Measurements from ENCODE around the gene ADAMTS13. TPM values are rescaled to one million over a fixed set of nuclear protein-coding genes. Genes with fewer than 3 reads are reported as not detected.

Gene ADAMTS13
- total RNA-seq, 1 donor from 2014 or later = 2.4 TPM

DNA sequence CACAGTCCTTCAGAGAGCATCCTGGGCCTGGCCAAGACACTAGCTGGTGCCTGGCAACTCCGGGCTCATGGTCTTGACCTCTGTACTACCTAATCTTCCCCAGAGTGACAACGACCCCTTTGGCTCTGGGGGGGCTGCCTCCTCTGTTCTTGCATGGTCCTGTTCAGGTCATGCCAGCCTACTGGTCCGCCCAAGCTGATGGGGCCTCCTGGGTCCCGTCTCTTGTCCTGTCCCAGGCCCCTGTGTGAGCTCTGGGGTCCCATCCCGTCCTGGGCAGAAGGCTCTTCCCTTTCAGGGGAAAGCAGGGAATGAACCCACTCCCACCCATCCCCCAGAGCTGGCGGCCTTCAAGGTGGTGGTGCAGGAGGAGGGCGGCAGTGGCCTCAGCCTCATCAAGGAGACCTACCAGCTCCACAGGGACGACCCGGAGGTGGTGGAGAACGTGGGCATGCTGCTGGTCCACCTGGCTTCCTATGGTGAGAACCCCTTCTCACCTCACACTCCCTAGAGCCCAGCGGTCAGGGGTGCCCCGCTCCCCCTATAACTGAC is 17.6 kb upstream of the ADAMTS13 start:
- H3K4me3 ChIP-seq = no peak overlapping the region
- no peak overlapping the region for H3K9ac ChIP-seq
- DNase-seq (ENCODE audit: low spot score) = no peak
- H3K79me2 ChIP-seq (ENCODE audit: low read depth) = no peaks in the 10 kb centered on the region
- no peak overlapping the region for H2AFZ ChIP-seq (replicated peaks)
- Mint-ChIP-seq H3K4me3 (no peak overlapping the region), H3K4me1 (no peaks in the 10 kb centered on the region), H3K9me3 (no peaks in the 10 kb centered on the region), H3K36me3 (peaks cover 11% of the 10 kb centered on the region), H3K27me3 (ENCODE audit: insufficient read depth, low read depth) (no peaks in the 10 kb centered on the region), H3K27ac (no peak overlapping the region)
- H3K9me3 ChIP-seq (ENCODE audit: low read depth) = no peaks in the 10 kb centered on the region
- H3K27me3 ChIP-seq = no peaks in the 10 kb centered on the region
- H3K4me2 ChIP-seq = no peak overlapping the region
- H3F3A ChIP-seq (ENCODE audit: low read depth) = peaks cover 10% of the 10 kb centered on the region
- H3K36me3 ChIP-seq = no peaks in the 10 kb centered on the region
- H3K4me1 ChIP-seq = no peaks in the 10 kb centered on the region
- peaks cover 6% of the 10 kb centered on the region for H4K20me1 ChIP-seq (ENCODE audit: low read depth)
- H3K27ac ChIP-seq = no peak overlapping the region
- TF ChIP-seq, protein P1, sequence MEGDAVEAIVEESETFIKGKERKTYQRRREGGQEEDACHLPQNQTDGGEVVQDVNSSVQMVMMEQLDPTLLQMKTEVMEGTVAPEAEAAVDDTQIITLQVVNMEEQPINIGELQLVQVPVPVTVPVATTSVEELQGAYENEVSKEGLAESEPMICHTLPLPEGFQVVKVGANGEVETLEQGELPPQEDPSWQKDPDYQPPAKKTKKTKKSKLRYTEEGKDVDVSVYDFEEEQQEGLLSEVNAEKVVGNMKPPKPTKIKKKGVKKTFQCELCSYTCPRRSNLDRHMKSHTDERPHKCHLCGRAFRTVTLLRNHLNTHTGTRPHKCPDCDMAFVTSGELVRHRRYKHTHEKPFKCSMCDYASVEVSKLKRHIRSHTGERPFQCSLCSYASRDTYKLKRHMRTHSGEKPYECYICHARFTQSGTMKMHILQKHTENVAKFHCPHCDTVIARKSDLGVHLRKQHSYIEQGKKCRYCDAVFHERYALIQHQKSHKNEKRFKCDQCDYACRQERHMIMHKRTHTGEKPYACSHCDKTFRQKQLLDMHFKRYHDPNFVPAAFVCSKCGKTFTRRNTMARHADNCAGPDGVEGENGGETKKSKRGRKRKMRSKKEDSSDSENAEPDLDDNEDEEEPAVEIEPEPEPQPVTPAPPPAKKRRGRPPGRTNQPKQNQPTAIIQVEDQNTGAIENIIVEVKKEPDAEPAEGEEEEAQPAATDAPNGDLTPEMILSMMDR (IDR thresholded peaks at IDR 0.05) = no peak
- TF ChIP-seq EZH2 (IDR thresholded peaks at IDR 0.05) (no peak), EZH2phosphoT487 (IDR thresholded peaks at IDR 0.05) (no peak)

DNA sequence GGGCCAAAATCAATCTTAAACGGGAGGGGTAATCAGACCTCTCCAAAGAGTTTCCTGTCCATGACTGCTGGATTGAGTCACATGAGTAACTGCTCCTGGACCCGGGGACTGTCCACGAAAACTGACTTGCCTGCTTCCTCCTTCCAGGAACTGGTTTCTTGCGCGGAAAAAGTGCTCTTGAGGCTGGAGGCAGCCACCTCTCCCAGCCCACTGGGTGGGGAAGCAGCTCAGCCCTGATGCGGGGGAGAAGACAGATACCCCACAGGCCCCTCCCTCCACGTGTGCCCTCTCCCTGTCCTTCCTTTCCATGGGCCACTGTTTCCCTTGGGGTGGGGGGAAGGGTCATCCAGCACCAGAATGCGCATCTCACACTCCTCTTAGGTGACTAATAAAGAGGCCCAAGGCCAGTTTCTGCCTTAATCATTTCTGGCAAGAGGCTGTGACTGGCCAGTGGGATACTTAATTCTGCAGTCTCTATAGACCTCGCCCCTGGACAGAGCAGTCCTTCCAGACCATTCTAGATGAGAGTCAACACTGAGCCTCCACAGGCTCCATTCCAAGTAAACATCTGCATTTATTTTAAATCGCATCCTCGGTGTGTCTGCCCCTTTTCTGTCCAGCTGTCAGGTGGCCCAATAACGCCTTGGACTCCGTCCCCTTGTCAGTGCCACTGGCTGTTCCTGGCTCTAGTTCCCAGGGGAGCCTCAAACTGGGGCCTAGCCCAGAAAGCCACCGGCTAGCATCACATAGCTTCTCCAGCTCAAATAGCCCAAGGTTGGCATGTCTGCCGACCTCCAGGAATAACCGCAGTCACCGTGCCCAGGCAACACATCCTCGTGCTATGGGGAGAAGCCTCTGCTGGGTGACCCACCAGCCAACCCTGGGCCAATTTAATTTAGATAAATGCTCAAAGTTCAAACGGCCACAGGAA is 16.4 kb upstream of the ADAMTS13 start:
- no peaks in the 10 kb centered on the region for H3K27me3 Mint-ChIP-seq (ENCODE audit: insufficient read depth, low read depth)
- Histone ChIP-seq H2AFZ (replicated peaks) (no peak overlapping the region), H3K4me1 (no peaks in the 10 kb centered on the region), H3K27ac (no peak overlapping the region), H4K20me1 (ENCODE audit: low read depth) (peaks cover 6% of the 10 kb centered on the region), H3K36me3 (no peaks in the 10 kb centered on the region), H3K9ac (no peak overlapping the region), H3K4me2 (no peak overlapping the region), H3K4me3 (no peak overlapping the region), H3K79me2 (ENCODE audit: low read depth) (no peaks in the 10 kb centered on the region), H3K9me3 (ENCODE audit: low read depth) (no peaks in the 10 kb centered on the region), H3F3A (ENCODE audit: low read depth) (peaks cover 10% of the 10 kb centered on the region), H3K27me3 (no peaks in the 10 kb centered on the region)
- no peaks in the 10 kb centered on the region for H3K4me1 Mint-ChIP-seq
- peaks cover 11% of the 10 kb centered on the region for H3K36me3 Mint-ChIP-seq
- TF ChIP-seq, protein P1 (IDR thresholded peaks at IDR 0.05) = no peak
- TF ChIP-seq EZH2 (IDR thresholded peaks at IDR 0.05) = no peak
- TF ChIP-seq EZH2phosphoT487 (IDR thresholded peaks at IDR 0.05) = no peak
- H3K4me3 Mint-ChIP-seq = no peak overlapping the region
- H3K27ac Mint-ChIP-seq = no peak overlapping the region
- no peaks in the 10 kb centered on the region for H3K9me3 Mint-ChIP-seq
- no peak for DNase-seq (ENCODE audit: low spot score)

DNA sequence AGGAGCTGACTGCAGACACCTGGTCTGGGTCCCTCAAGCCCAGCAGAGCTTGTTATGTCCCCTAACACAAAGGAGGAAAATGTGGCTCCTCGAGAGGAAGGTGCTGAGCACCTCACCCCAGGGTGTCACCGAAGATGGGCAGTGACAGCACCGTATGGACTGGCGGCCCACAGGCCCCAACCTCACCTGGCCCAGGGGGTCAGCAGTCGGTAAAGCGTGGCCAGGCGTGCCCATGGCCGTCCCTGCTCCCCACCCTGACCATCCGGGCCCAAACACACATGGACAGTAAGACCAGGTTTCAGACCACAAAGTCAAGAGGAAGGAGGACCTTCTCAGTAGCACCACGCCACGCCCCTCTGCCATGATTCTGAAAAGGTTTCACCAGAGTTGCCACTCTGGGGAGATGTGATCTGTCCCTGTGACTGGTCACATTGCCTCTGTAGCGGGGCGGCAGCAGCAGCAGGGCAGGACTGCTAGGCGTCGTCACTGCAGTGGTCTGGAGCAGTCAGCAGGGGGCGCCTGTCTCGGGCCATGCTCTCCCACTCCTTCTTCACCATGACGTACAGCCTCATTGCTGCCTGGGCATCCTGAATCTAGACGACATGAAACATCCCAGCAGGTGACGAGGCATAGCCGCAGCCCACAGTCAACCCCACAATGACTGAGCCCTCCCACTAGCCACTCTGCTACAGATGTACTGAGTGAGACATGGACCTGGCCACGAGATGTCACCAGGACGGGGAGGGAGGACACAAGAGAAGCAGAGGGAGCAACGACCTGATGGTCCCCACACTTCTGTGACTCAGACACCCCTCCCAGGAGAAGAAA is 15.5 kb upstream of the ADAMTS13 start:
- H3K36me3 ChIP-seq = no peaks in the 10 kb centered on the region
- TF ChIP-seq, protein P1 (IDR thresholded peaks at IDR 0.05) = peak; percentile 89
- TF ChIP-seq EZH2 (IDR thresholded peaks at IDR 0.05) = no peak

More for the DNA sequence above, 15.5 kb upstream of the ADAMTS13 start:
- Mint-ChIP-seq H3K27me3 (ENCODE audit: insufficient read depth, low read depth) (no peaks in the 10 kb centered on the region), H3K36me3 (peaks cover 13% of the 10 kb centered on the region), H3K9me3 (no peaks in the 10 kb centered on the region), H3K27ac (no peak overlapping the region), H3K4me3 (no peak overlapping the region), H3K4me1 (no peaks in the 10 kb centered on the region)
- no peaks in the 10 kb centered on the region for H3K79me2 ChIP-seq (ENCODE audit: low read depth)
- H3K9ac ChIP-seq = no peak overlapping the region
- no peak overlapping the region for H3K4me3 ChIP-seq
- no peak overlapping the region for H3K4me2 ChIP-seq
- H3K27ac ChIP-seq = no peak overlapping the region
- H3K9me3 ChIP-seq (ENCODE audit: low read depth) = no peaks in the 10 kb centered on the region
- no peaks in the 10 kb centered on the region for H3K27me3 ChIP-seq
- peaks cover 6% of the 10 kb centered on the region for H4K20me1 ChIP-seq (ENCODE audit: low read depth)
- peaks cover 10% of the 10 kb centered on the region for H3F3A ChIP-seq (ENCODE audit: low read depth)
- peak; percentile 77 for DNase-seq (ENCODE audit: low spot score)
- H3K4me1 ChIP-seq = no peaks in the 10 kb centered on the region
- no peak overlapping the region for H2AFZ ChIP-seq (replicated peaks)
